ENCODE measurements around the gene PACSIN3.

PACSIN3 gene

GRCh38 chr11:47182380-47182779 is 3.9 kb downstream of the PACSIN3 start:
- Histone ChIP-seq H3K9me2 (replicated peaks; ENCODE audit: control insufficient read depth, low read length) (no peaks in the 10 kb centered on the region), H4K20me1 (ENCODE audit: control insufficient read depth, insufficient read depth, low read depth, low read length) (no peaks in the 10 kb centered on the region), H3K27me3 (ENCODE audit: control insufficient read depth, low read length) (peaks cover 16% of the 10 kb centered on the region), H3K4me3 (ENCODE audit: low read length) (no peak overlapping the region), H3K4me1 (ENCODE audit: control insufficient read depth, low read length) (peaks cover 23% of the 10 kb centered on the region), H3K9me3 (ENCODE audit: control insufficient read depth, insufficient read depth, low read length) (no peaks in the 10 kb centered on the region), H3F3A (ENCODE audit: control insufficient read depth, insufficient read depth) (no peaks in the 10 kb centered on the region), H3K36me3 (ENCODE audit: control insufficient read depth, low read length) (no peaks in the 10 kb centered on the region), H3K27ac (ENCODE audit: low read depth, low read length) (no peak overlapping the region), H3K4me2 (ENCODE audit: low read length) (no peak overlapping the region), H3K79me2 (ENCODE audit: control insufficient read depth, low read length) (no peaks in the 10 kb centered on the region)
- TF ChIP-seq EZH2phosphoT487 (IDR thresholded peaks at IDR 0.05; ENCODE audit: borderline replicate concordance, low read length) = no peak
- TF ChIP-seq CTCF (IDR thresholded peaks at IDR 0.05; ENCODE audit: low read depth, low read length, poor library complexity, severe bottlenecking) = no peak

- H3K36me3 ChIP-seq (ENCODE audit: control insufficient read depth, low read length) = peaks cover 4% of the 10 kb centered on the region
- no peaks in the 10 kb centered on the region for H4K20me1 ChIP-seq (ENCODE audit: control insufficient read depth, insufficient read depth, low read depth, low read length)
- peaks cover 12% of the 10 kb centered on the region for H3K4me1 ChIP-seq (ENCODE audit: control insufficient read depth, low read length)
- no peak overlapping the region for H3K4me3 ChIP-seq (ENCODE audit: low read length)
- peaks cover 6% of the 10 kb centered on the region for H3K27me3 ChIP-seq (ENCODE audit: control insufficient read depth, low read length)
- no peaks in the 10 kb centered on the region for H3K9me2 ChIP-seq (replicated peaks; ENCODE audit: control insufficient read depth, low read length)
- no peaks in the 10 kb centered on the region for H3K9me3 ChIP-seq (ENCODE audit: control insufficient read depth, insufficient read depth, low read length)
- H3K79me2 ChIP-seq (ENCODE audit: control insufficient read depth, low read length) = peaks cover 5% of the 10 kb centered on the region
- no peaks in the 10 kb centered on the region for H3F3A ChIP-seq (ENCODE audit: control insufficient read depth, insufficient read depth)
- H3K4me2 ChIP-seq (ENCODE audit: low read length) = no peak overlapping the region
- no peak overlapping the region for H3K27ac ChIP-seq (ENCODE audit: low read depth, low read length)
- TF ChIP-seq CTCF (IDR thresholded peaks at IDR 0.05; ENCODE audit: low read depth, low read length, poor library complexity, severe bottlenecking) = no peak
- no peak for TF ChIP-seq EZH2phosphoT487 (IDR thresholded peaks at IDR 0.05; ENCODE audit: borderline replicate concordance, low read length)
Measured at GRCh38 chr11:47181271-47181670, 5.0 kb downstream of the PACSIN3 start.

- peaks cover 15% of the 10 kb centered on the region for H3K79me2 ChIP-seq (ENCODE audit: control insufficient read depth, low read length)
- H3K9me3 ChIP-seq (ENCODE audit: control insufficient read depth, insufficient read depth, low read length) = no peaks in the 10 kb centered on the region
- no peak overlapping the region for H3K4me3 ChIP-seq (ENCODE audit: low read length)
- H3K4me2 ChIP-seq (ENCODE audit: low read length) = no peak overlapping the region
- H3K4me1 ChIP-seq (ENCODE audit: control insufficient read depth, low read length) = peaks cover 14% of the 10 kb centered on the region
- TF ChIP-seq CTCF (IDR thresholded peaks at IDR 0.05; ENCODE audit: low read depth, low read length, poor library complexity, severe bottlenecking) (no peak), EZH2phosphoT487 (IDR thresholded peaks at IDR 0.05; ENCODE audit: borderline replicate concordance, low read length) (no peak)
- no peaks in the 10 kb centered on the region; the same call in 1 of the 2 replicates for H4K20me1 ChIP-seq (ENCODE audit: control insufficient read depth, insufficient read depth, low read depth, low read length)
- no peaks in the 10 kb centered on the region for H3F3A ChIP-seq (ENCODE audit: control insufficient read depth, insufficient read depth)
- H3K27ac ChIP-seq (ENCODE audit: low read depth, low read length) = no peak overlapping the region
- no peaks in the 10 kb centered on the region for H3K9me2 ChIP-seq (replicated peaks; ENCODE audit: control insufficient read depth, low read length)
- peaks cover 14% of the 10 kb centered on the region for H3K36me3 ChIP-seq (ENCODE audit: control insufficient read depth, low read length)
- no peaks in the 10 kb centered on the region for H3K27me3 ChIP-seq (ENCODE audit: control insufficient read depth, low read length)
Measured at GRCh38 chr11:47180006-47180787, 6.0 kb downstream of the PACSIN3 start.
